Smooth muscle cell of the brain vasculature (primary cell): ENCODE results near the gene SOAT1.
"Not testable (repeated sequence)": the region's sequence is repeated elsewhere in the genome, so short reads cannot be mapped to it uniquely, and the experiment has no call there.

ENCODE experiments used
- DNase-seq: peaks from one replicate; pipeline ENCODE4 v3.0.0-alpha.2; 2012; ENCODE audit warnings: low read depth, low spot score

SOAT1 gene

GRCh38 chr1:179293340-179294327 is at the start of gene SOAT1:
TSS of gene SOAT1 (plus strand) at chr1:179293797. CDS start at chr1:179302685, 8,888 bp downstream.
- peak; percentile 74 for DNase-seq

DNA sequence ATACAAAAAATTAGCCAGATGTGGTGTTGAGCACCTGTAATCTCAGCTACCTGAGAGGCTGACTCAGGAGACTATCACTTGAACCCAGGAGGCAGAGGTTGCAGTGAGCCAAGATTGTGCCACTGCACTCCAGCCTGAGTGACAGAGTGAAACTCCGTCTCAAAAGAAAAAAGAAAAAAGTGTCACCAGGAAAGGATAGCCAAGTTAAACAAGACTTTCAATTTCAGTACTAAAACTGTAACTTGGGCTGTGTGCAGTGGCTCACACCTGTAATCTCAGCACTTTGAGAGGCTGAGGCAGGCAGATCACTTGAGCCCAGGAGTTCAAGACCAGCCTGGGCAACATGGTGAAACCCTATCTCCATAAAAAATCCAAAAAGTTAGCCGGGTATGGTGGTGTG is 48.2 kb upstream of the SOAT1 start:
- DNase-seq = not testable (repeated sequence)

DNA sequence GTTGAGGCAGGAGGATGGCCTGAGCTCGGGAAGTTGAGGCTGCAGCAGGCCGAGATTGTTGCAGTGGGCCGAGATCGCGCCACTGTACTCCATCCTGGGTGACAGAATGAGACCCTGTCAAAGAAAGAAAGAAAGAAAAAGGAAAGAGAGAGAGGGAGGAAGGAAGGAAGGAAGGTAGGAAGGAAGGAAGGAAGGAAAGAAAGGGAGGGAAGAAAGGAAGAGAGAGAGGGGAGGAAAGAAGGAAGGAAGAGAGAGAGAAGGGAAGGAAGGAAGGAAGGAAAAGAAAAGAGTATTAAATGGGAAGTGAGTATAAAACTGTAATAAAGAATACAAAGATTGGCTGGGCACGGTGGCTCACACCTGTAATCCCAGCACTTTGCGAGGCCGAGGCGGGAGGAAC is 45.7 kb upstream of the SOAT1 start:
- DNase-seq = no peak

- DNase-seq = no peak
Measured at GRCh38 chr1:179251675-179252074, 41.9 kb upstream of the SOAT1 start.

GRCh38 chr1:179252606-179253005 is 41.0 kb upstream of the SOAT1 start:
- no peak for DNase-seq

DNA sequence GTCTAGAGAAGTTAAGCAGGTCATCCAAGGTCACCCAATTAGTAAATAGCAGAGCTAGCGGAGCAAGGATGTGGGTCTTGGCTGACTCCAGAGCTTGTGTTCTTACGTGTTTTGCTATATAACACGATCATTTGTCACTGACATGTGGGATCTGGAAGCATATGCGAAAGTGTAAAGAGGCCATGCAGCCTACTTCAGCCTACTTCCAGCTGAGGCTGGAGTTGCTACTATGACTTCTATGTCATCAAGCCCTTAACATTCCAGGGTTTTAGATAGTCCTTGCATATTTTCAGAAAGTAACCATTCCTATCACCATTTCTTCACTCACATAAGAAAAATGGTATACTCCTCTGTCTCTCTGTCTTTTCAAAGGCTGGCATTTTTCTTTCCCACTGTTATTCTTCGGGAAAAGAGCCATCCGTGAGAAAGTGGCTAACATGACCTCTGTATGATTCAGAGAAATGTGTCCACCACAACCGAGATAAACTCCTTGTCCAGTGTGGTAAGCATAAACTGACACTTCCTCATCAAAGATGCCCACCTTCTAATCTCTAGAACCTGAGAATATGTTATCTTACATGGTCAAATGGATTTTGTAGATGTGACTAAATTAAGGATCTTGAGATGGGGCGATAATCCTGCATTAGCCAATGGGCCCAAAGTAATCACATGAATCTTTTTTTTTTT is 40.2 kb upstream of the SOAT1 start:
- no peak for DNase-seq

GRCh38 chr1:179262183-179262582 is 31.4 kb upstream of the SOAT1 start:
- no peak for DNase-seq

- no peak for DNase-seq
Measured at GRCh38 chr1:179263121-179263520, 30.5 kb upstream of the SOAT1 start.

DNA sequence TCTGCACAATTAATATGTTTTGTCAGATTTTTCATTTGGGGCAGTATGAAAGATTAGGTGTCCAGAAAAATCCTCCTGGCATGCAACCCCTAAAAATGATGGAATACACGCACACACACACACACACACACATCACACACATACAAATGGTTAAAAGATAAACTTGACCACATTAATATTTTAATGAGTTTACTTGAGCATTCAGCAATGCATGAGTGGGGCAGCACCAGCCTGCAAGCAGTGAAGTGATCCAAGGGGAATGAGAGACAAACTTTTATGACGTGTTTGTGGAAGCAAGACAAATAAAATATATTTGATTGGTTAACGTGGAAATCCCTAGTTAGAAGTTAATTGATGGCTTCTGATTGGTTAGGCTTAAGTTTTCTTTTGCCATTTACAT is 29.1 kb upstream of the SOAT1 start:
- DNase-seq = no peak

DNA sequence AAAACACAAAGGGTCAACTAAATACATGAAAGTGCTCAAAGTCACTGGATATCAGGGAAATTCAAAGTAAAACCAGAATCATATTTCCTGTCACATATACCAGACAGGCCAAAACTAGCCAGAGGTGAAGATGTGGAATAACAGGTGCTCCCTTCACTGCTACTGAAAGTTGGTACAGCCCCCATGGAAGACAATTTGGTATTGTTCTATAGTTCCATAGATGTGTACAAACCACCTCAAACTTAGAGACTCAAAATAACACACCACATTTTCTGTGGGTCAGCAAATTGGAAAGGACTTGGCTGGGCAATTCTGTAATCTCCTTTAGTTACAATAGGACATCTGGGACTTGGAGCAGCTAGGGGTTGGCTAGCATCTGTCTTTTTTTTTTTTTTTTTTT is 24.5 kb upstream of the SOAT1 start:
- DNase-seq = no peak

DNA sequence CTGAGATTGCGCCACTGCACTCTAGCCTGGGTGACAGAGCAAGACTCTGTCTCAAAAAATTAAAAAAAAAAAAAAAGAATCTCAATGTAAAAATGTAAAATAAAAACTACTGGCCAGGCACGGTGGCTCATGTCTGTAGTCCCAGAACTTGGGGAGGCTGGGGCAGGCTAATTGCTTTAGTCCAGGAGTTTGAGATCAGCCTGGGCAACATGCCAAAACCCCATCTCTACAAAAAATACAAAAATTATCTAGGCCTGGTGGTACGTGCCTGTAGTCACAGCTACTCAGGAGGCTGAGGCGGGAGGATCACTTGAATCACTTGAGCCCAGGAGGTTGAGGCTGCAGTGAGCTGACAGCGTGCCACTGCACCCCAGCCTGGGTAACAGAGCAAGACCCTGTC is 19.2 kb upstream of the SOAT1 start:
- DNase-seq = not testable (repeated sequence)

GRCh38 chr1:179278920-179279319 is 14.7 kb upstream of the SOAT1 start:
- DNase-seq = no peak

GRCh38 chr1:179283992-179284391 is 9.6 kb upstream of the SOAT1 start:
- DNase-seq = no peak

DNA sequence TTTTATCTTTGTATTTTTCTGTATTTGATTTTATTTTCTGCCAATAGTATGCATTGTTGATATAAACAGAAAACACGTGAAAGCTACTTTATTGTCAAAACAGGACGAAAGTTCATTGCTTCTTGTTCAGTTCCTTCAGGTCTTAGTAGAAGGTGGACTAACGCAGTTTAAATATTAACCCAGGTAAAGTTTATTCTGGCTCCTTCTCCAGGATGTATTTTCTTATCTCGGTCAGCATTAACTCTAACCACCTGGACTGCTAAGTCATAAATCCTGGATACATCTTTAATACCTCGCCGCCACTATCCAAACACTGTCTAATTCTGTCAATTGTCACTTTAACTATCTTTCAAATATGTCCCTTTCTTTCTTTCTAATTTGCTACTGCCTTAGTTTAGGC is 5.7 kb upstream of the SOAT1 start:
- DNase-seq = no peak

DNA sequence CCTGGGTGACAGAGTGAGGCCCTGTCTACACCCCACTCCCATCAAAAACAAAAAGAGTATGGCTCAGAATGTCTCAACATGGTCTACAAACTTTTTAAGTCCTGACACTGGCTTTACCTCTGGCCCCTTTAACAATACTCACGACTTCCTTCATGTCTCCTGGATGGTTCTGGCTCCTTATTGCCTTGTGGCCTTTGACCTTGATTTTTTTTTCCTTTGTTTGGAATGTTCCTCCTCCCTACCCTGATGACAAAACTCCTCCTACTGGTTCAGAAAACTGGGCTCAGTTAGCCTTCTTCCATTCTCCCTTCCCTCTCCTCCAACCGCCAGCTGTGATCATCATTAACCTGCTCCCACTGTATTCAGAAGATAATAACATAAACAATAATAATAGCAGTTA is 4.6 kb upstream of the SOAT1 start:
- DNase-seq = no peak

- DNase-seq = no peak
Measured at GRCh38 chr1:179295164-179295755, 1.7 kb downstream of the SOAT1 start.

- no peak for DNase-seq
Measured at GRCh38 chr1:179296356-179297104, 2.9 kb downstream of the SOAT1 start.

DNA sequence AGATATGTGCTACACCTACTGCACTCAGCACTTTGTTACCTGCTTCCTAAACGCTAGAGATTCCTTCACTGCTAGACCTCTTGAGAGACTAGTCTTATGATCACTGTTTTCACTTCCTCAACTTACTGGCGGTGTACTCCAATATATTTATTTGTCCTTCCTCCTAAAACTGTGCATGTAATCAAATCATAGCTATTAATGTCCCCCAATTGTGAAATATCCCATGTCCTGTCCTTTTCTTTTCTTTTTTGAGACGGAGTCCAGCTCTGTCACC is 3.4 kb downstream of the SOAT1 start:
- no peak for DNase-seq

DNA sequence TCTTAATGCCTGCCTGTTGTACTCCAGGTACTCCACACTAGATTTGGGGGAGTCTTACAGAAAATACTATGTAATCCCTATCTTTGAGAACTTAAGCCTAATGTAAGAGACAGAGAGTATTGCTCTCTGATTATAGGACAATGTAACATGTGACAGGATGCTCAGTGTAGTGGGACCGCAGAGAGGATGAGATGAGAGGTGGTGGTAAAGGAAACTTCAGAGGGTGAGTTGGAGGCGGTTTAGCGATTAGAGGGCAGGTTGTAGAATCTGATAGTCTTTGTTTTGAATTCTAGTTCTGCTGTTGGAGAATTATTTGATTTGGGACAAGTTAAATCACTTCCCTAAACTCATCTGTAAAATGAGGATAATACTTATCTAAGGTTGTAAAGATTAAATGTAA is 5.4 kb downstream of the SOAT1 start:
- DNase-seq = no peak

GRCh38 chr1:179300112-179300511 is 6.5 kb downstream of the SOAT1 start:
- no peak for DNase-seq

- no peak for DNase-seq
Measured at GRCh38 chr1:179302070-179302469, 8.5 kb downstream of the SOAT1 start.

DNA sequence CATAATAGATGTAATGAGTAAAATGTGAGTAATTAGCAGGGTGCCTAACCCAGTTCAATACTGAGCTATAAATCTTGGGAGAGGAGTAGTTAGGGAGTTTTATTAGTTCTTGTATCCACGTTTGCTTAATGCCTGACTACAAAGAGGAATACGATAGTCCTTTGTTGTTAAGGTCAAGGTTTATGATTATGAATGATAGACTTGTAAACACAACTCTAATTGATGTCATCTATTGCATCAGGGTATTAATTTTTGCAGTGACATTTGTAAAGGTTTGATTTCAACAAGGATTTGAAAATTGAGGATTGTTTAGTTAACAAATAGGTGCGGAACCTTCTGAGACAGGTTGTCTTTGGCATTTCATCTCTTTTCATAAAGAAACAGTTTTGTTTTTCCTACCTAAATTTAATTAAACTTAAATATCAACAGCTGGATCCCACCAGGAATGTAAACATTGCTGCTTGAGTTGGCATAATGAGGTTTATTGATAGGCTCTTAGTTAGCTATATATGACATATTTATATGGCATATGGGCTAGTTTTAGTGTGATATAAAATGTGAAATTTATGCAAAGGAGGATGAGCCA is 9.7 kb downstream of the SOAT1 start:
- no peak for DNase-seq
